ENCODE data around the gene CCDC88A. TPM values are rescaled to one million over a fixed set of nuclear protein-coding genes. Genes with fewer than 3 reads are reported as not detected.

Gene CCDC88A
- total RNA-seq, 2 donors from 2014 or later, result 49.0 to 50.4 TPM

DNA sequence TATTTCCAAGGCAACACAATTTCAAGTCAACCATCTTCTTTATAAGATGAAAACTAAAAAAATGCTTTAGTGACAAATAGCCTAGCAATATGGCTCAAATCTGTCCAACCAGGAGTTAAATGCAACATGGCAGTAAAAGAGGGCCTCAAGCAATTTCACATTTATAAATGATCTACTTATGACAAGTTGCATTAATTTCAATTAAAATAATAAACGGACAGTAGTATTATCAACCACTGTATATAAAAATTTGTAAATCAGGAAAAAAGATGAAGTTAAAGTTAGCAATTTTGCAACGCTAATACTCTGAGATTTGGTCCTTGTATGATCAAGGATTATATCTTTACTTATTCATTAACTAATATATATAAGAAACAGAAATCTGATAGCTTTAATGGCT is 19.3 kb downstream of the CCDC88A start:
- WGBS, 2 donors, result 92 to 94% methylated on average over 2 of the region's 2 CpGs
- H3K4me3 ChIP-seq, result no peak overlapping the region
- DNase-seq (no peak), ATAC-seq (no peak)
- no peaks in the 10 kb centered on the region for H3K27me3 ChIP-seq
- H3K27ac ChIP-seq, result no peak overlapping the region
- no peaks in the 10 kb centered on the region for H3K36me3 ChIP-seq (replicated peaks in 1 of 2; ENCODE audit: insufficient read depth in 1 of 2, low read depth in 2 of 2)
- no peak for TF ChIP-seq POLR2A (IDR thresholded peaks at IDR 0.05)
- TF ChIP-seq, protein P1, sequence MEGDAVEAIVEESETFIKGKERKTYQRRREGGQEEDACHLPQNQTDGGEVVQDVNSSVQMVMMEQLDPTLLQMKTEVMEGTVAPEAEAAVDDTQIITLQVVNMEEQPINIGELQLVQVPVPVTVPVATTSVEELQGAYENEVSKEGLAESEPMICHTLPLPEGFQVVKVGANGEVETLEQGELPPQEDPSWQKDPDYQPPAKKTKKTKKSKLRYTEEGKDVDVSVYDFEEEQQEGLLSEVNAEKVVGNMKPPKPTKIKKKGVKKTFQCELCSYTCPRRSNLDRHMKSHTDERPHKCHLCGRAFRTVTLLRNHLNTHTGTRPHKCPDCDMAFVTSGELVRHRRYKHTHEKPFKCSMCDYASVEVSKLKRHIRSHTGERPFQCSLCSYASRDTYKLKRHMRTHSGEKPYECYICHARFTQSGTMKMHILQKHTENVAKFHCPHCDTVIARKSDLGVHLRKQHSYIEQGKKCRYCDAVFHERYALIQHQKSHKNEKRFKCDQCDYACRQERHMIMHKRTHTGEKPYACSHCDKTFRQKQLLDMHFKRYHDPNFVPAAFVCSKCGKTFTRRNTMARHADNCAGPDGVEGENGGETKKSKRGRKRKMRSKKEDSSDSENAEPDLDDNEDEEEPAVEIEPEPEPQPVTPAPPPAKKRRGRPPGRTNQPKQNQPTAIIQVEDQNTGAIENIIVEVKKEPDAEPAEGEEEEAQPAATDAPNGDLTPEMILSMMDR (IDR thresholded peaks at IDR 0.05), result no peak
- no peaks in the 10 kb centered on the region for H3K9me3 ChIP-seq
- H3K4me1 ChIP-seq, result no peaks in the 10 kb centered on the region
- intact Hi-C loops (cut with DNase I), result no loop called here

DNA sequence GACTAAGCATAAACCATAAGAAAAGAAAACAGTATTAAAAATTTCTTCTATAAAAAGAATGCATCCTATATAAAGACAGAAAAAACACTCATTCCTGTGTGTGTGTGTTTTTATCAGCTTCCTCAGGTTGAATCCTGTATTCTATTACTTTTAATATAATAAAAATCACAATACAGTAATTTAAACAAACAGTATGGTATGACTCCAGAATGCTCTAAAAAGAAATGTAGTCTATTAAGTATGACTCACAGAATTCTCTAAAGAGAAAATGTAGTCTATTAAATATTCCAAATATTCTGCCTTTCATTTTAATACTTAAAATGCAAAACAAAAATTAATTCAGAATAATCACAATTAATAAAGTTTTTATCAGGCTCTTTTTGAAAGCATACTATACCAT is 19.8 kb downstream of the CCDC88A start:
- Histone ChIP-seq H3K27ac (no peak overlapping the region), H3K27me3 (no peaks in the 10 kb centered on the region), H3K4me1 (no peaks in the 10 kb centered on the region), H3K9me3 (no peaks in the 10 kb centered on the region), H3K4me3 (no peak overlapping the region), H3K36me3 (replicated peaks in 1 of 2; ENCODE audit: insufficient read depth in 1 of 2, low read depth in 2 of 2) (no peaks in the 10 kb centered on the region)
- TF ChIP-seq, protein P1 (IDR thresholded peaks at IDR 0.05), result no peak
- no peak for TF ChIP-seq POLR2A (IDR thresholded peaks at IDR 0.05)
- ATAC-seq, result no peak
- intact Hi-C loops (cut with DNase I), result no loop called here
- no peak for DNase-seq

DNA sequence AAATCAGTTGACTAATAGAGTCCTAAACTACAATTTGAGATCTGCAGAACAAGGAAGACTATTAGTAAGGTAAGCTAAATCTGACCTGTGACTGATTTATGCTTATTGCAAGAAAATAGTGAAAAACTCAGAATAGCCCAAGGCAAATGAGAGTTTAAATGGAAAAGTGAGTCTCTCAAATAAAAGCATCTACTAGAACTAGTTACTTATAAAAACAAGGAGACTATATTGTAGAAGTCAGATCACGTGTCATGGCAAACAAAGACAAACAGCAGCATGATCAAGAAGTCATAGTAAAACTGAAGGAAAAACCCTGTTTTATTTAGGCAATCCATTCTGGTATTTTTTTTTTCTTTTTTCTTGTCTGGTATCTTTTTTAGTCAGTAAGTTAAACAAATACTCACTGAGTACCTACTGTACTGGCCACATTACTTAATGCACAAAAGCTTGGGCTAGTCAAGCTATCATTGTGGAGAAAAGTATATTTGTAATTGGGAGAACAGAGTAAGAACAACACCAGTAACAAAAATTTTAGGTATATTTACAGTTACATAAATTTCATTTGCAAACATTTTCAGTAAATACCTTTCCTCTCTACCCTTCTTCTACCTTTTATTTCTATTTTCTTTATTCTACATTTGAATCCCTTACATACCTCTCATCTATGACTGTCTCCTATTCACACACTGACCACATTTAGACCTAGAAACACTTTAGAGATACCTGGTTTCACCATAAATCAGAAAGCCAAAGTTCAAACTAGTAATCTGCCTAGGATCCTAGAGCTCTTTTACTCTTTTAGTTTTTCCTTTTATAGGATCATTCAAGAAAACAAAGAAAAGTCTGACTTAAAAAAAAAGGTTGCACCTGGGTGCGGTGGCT is 23.7 kb downstream of the CCDC88A start:
- no peaks in the 10 kb centered on the region for H3K4me1 ChIP-seq
- H3K36me3 ChIP-seq (replicated peaks in 1 of 2; ENCODE audit: insufficient read depth in 1 of 2, low read depth in 2 of 2), result no peaks in the 10 kb centered on the region
- intact Hi-C loops (cut with DNase I), result no loop called here
- H3K4me3 ChIP-seq, result no peak overlapping the region
- ATAC-seq (no peak), DNase-seq (no peak)
- no peak for TF ChIP-seq POLR2A (IDR thresholded peaks at IDR 0.05)
- TF ChIP-seq, protein P1 (IDR thresholded peaks at IDR 0.05), result no peak
- H3K27me3 ChIP-seq, result no peaks in the 10 kb centered on the region
- no peak overlapping the region for H3K27ac ChIP-seq
- WGBS, 2 donors, result 60 to 62% methylated on average over 2 of the region's 2 CpGs
- no peaks in the 10 kb centered on the region for H3K9me3 ChIP-seq

DNA sequence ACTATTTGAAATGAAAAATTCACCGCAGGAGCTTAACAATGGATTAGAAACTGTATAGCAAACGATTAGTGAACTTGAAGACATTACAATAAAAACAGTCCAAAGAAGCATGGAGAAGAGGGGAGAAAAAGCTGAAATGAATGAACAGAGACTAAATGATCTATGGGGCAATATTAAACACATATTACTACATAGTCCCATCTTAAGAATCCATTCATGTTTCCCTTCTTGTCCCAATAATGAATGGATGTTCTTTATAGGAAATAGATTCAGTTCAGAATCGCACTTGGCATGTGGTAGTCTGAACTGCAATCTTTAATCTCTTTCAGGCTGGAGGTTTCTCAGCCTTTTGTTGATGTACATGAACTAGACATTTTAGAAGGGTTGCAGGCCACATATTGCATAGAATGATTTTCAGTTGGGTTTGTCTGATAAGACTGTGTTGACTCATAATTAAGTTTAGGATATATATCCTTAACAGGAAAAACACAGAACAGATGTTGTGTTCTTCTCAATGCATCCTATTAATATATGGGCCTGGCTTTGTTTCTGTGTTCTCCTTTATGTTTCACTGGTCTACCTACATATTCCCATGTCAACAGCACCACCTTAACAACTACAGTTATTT is 27.9 kb downstream of the CCDC88A start:
- no peaks in the 10 kb centered on the region for H3K36me3 ChIP-seq (replicated peaks in 1 of 2; ENCODE audit: insufficient read depth in 1 of 2, low read depth in 2 of 2)
- DNase-seq (no peak), ATAC-seq (no peak)
- H3K9me3 ChIP-seq, result no peaks in the 10 kb centered on the region
- no peak for TF ChIP-seq POLR2A (IDR thresholded peaks at IDR 0.05)
- TF ChIP-seq, protein P1 (IDR thresholded peaks at IDR 0.05), result no peak
- H3K27me3 ChIP-seq, result no peaks in the 10 kb centered on the region
- 72 to 73% methylated on average over 3 of the region's 3 CpGs for WGBS, 2 donors
- no peak overlapping the region for H3K27ac ChIP-seq
- no peak overlapping the region for H3K4me3 ChIP-seq
- intact Hi-C loops (cut with DNase I), result no loop called here
- no peaks in the 10 kb centered on the region for H3K4me1 ChIP-seq

Measured in body of pancreas (tissue), 4 donors.